ENCODE data around the gene PARD3B. TPM values are rescaled to one million over a fixed set of nuclear protein-coding genes. Genes with fewer than 3 reads are reported as not detected.

PARD3B gene
- total and polyA plus RNA-seq, 10 of the 15 experiments (the other 5 are each of a cell fraction or from before 2014, with no cell fraction given) = 0.01 to 0.54 (median 0.07) TPM; not detected in 7

DNA sequence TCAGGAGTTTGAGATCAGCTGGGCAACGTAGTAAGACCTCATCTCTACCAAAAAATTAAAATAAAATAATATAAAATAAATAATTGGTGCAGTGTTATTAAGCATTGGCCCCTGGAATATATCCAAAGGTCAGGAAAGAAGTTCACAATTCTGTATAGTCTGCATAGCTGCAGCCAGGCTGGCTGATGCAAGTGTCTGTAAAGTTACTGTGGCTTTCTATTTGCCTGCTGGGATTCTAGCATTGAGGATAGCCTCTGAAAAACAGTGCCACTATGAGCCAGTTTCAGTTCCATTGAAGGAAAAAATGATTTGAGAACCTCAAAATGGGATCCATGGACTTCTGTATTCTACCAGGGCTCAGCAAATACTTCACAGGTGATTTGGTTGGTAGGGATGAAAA, 208.6 kb downstream of the PARD3B start:
- Histone ChIP-seq H3K79me2 (ENCODE audit: control insufficient read depth, insufficient read depth, low read length) (no peaks in the 10 kb centered on the region), H3K9ac (ENCODE audit: control insufficient read depth, insufficient read depth, low read length) (no peak overlapping the region), H3K4me1 (ENCODE audit: control insufficient read depth, insufficient read depth, low read length) (no peaks in the 10 kb centered on the region), H3K36me3 (ENCODE audit: control insufficient read depth in 2 of 2, insufficient read depth in 2 of 2, low read length in 1 of 2) (no peaks in the 10 kb centered on the region), H3K27me3 (replicated peaks in 1 of 2; ENCODE audit: control insufficient read depth in 2 of 2, insufficient read depth in 2 of 2, low read length in 1 of 2) (no peaks in the 10 kb centered on the region), H3K4me3 (no peak overlapping the region), H2AFZ (ENCODE audit: control insufficient read depth, low read depth, low read length) (no peak overlapping the region), H3K9me3 (replicated peaks; ENCODE audit: control insufficient read depth, insufficient read depth, low read length) (no peaks in the 10 kb centered on the region), H3K4me2 (ENCODE audit: control insufficient read depth, insufficient read depth) (no peak overlapping the region), H4K20me1 (ENCODE audit: control insufficient read depth, insufficient read depth) (no peaks in the 10 kb centered on the region), H3K27ac (ENCODE audit: control insufficient read depth, insufficient read depth) (no peak overlapping the region)
- in situ Hi-C loops (cut with MboI) = no loop called here
- POLR2A ChIA-PET = no interaction called here
- intact Hi-C loops (cut with micrococcal nuclease; ENCODE audit: unreplicated experiment) = no loop called here
- CTCF ChIA-PET = interaction anchor here (0.8 to 1.6 kb wide), 2 partner anchors 10 to 28 kb away, joined by 3 to 4 read pairs; no protein-coding TSS in a partner anchor
- ATAC-seq = no peak
- SMC1A ChIA-PET (ENCODE audit: uncharacterized antibody, unreplicated experiment) = interaction anchor here (1.8 kb wide), 1 partner anchor 7 kb away, joined by 4 read pairs; no protein-coding TSS in a partner anchor
- FAIRE-seq = no peak
- no TSS peak for BruUV-seq (replicated peaks)
- RAD21 ChIA-PET (ENCODE audit: unreplicated experiment) = no interaction called here
- 6% methylated on average over 1 of the region's 1 CpG for WGBS (ENCODE audit: insufficient coverage, insufficient replicate concordance, low lambda C conversion rate, missing lambda C conversion rate)
- TF ChIP-seq BMI1 (IDR thresholded peaks at IDR 0.05; ENCODE audit: borderline replicate concordance) (no peak), NFYA (IDR thresholded peaks at IDR 0.05; ENCODE audit: borderline replicate concordance, low read depth, low read length) (no peak), RB1 (IDR thresholded peaks at IDR 0.05; ENCODE audit: borderline replicate concordance) (no peak)
- DNase-seq (ENCODE audit: low read depth, low spot score) = no peak

GRCh38 chr2:204754898-204755297, 209.6 kb downstream of the PARD3B start:
- WGBS (ENCODE audit: insufficient coverage, insufficient replicate concordance, low lambda C conversion rate, missing lambda C conversion rate) = 2% methylated on average over 3 of the region's 3 CpGs
- ATAC-seq (no peak), FAIRE-seq (no peak), DNase-seq (ENCODE audit: low read depth, low spot score) (no peak)
- Histone ChIP-seq H3K36me3 (ENCODE audit: control insufficient read depth in 2 of 2, insufficient read depth in 2 of 2, low read length in 1 of 2) (no peaks in the 10 kb centered on the region), H3K27ac (ENCODE audit: control insufficient read depth, insufficient read depth) (no peak overlapping the region), H3K79me2 (ENCODE audit: control insufficient read depth, insufficient read depth, low read length) (no peaks in the 10 kb centered on the region), H4K20me1 (ENCODE audit: control insufficient read depth, insufficient read depth) (no peaks in the 10 kb centered on the region), H3K4me3 (no peak overlapping the region), H3K27me3 (replicated peaks in 1 of 2; ENCODE audit: control insufficient read depth in 2 of 2, insufficient read depth in 2 of 2, low read length in 1 of 2) (no peaks in the 10 kb centered on the region), H3K9me3 (replicated peaks; ENCODE audit: control insufficient read depth, insufficient read depth, low read length) (no peaks in the 10 kb centered on the region), H3K4me2 (ENCODE audit: control insufficient read depth, insufficient read depth) (no peak overlapping the region), H3K9ac (ENCODE audit: control insufficient read depth, insufficient read depth, low read length) (no peak overlapping the region), H3K4me1 (ENCODE audit: control insufficient read depth, insufficient read depth, low read length) (no peaks in the 10 kb centered on the region), H2AFZ (ENCODE audit: control insufficient read depth, low read depth, low read length) (no peak overlapping the region)
- no TSS peak for BruUV-seq (replicated peaks)
- in situ Hi-C loops (cut with MboI) (no loop called here), intact Hi-C loops (cut with micrococcal nuclease; ENCODE audit: unreplicated experiment) (no loop called here)
- CTCF ChIA-PET = no interaction called here
- RAD21 ChIA-PET (ENCODE audit: unreplicated experiment) = no interaction called here
- POLR2A ChIA-PET = no interaction called here
- SMC1A ChIA-PET (ENCODE audit: uncharacterized antibody, unreplicated experiment) = no interaction called here
- no peak for TF ChIP-seq ZBED1 (IDR thresholded peaks at IDR 0.05; ENCODE audit: borderline replicate concordance)
- no peak for TF ChIP-seq BRCA1 (IDR thresholded peaks at IDR 0.05; ENCODE audit: low read depth, low read length)
- TF ChIP-seq STAT1 (conservative IDR thresholded peaks at IDR 0.05) = no peak
- TF ChIP-seq GABPA (IDR thresholded peaks at IDR 0.05; ENCODE audit: low read depth) = no peak
- TF ChIP-seq, protein P1, sequence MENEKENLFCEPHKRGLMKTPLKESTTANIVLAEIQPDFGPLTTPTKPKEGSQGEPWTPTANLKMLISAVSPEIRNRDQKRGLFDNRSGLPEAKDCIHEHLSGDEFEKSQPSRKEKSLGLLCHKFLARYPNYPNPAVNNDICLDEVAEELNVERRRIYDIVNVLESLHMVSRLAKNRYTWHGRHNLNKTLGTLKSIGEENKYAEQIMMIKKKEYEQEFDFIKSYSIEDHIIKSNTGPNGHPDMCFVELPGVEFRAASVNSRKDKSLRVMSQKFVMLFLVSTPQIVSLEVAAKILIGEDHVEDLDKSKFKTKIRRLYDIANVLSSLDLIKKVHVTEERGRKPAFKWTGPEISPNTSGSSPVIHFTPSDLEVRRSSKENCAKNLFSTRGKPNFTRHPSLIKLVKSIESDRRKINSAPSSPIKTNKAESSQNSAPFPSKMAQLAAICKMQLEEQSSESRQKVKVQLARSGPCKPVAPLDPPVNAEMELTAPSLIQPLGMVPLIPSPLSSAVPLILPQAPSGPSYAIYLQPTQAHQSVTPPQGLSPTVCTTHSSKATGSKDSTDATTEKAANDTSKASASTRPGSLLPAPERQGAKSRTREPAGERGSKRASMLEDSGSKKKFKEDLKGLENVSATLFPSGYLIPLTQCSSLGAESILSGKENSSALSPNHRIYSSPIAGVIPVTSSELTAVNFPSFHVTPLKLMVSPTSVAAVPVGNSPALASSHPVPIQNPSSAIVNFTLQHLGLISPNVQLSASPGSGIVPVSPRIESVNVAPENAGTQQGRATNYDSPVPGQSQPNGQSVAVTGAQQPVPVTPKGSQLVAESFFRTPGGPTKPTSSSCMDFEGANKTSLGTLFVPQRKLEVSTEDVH (IDR thresholded peaks at IDR 0.05; ENCODE audit: low read depth, partially characterized antibody) = no peak
- TF ChIP-seq CREM (IDR thresholded peaks at IDR 0.05; ENCODE audit: low read depth) = no peak
- TF ChIP-seq SMARCA5 (IDR thresholded peaks at IDR 0.05) = no peak
- no peak for TF ChIP-seq USF1 (IDR thresholded peaks at IDR 0.05; ENCODE audit: borderline replicate concordance, extremely low read length, insufficient read depth, low read depth, low read length)
- TF ChIP-seq NFIC (IDR thresholded peaks at IDR 0.05; ENCODE audit: low read depth, low read length) = no peak
